GM18873 (cell line): ENCODE results near the gene PAM.
"Not testable (repeated sequence)": the region's sequence is repeated elsewhere in the genome, so short reads cannot be mapped to it uniquely, and the experiment has no call there.

Source experiments
- ATAC-seq: cut with Tn5 transposase; IDR thresholded peaks from one replicate; pipeline ENCODE4 v1.9.1; 2021; ENCODE audit warnings: mild to moderate bottlenecking, moderate library complexity, moderate number of reproducible peaks; ENCODE audit not compliant: unreplicated experiment, low FRiP score

PAM gene

GRCh38 chr5:103027267-103027666 is 272.2 kb downstream of the PAM start:
- ATAC-seq, result no peak

GRCh38 chr5:103031607-103032006 is 276.5 kb downstream of the PAM start:
- no peak for ATAC-seq

- ATAC-seq, result no peak
These were observed 278.6 kb downstream of the PAM start for GRCh38 chr5:103033696-103034095.

GRCh38 chr5:103034662-103035392 is 279.7 kb downstream of the PAM start:
- no peak for ATAC-seq

- ATAC-seq, result no peak
These were observed 280.6 kb downstream of the PAM start for GRCh38 chr5:103035701-103036100.

- no peak for ATAC-seq
These were observed 281.5 kb downstream of the PAM start for GRCh38 chr5:103036601-103037000.

- ATAC-seq, result no peak
These were observed 282.8 kb downstream of the PAM start for GRCh38 chr5:103037673-103038455.

GRCh38 chr5:103041071-103041676 is 286.1 kb downstream of the PAM start:
- ATAC-seq, result no peak

GRCh38 chr5:103046706-103047105 is 291.6 kb downstream of the PAM start:
- not testable (repeated sequence) for ATAC-seq

GRCh38 chr5:103057208-103058130 is 302.4 kb downstream of the PAM start:
- ATAC-seq, result no peak

GRCh38 chr5:103059525-103059924 is 304.4 kb downstream of the PAM start:
- no peak for ATAC-seq

- no peak for ATAC-seq
These were observed 305.4 kb downstream of the PAM start for GRCh38 chr5:103060424-103060954.

GRCh38 chr5:103066326-103066725 is 311.2 kb downstream of the PAM start:
- no peak for ATAC-seq

- ATAC-seq, result not testable (repeated sequence)
These were observed 318.4 kb downstream of the PAM start for GRCh38 chr5:103073500-103073899.

- no peak for ATAC-seq
These were observed 320.3 kb downstream of the PAM start for GRCh38 chr5:103075442-103075841.
